Neural cell (in vitro differentiated cells): ENCODE measurements around the gene ANKRD60. TPM values are rescaled to one million over a fixed set of nuclear protein-coding genes. Genes with fewer than 3 reads are reported as not detected.

ENCODE experiments used
- H2AFZ ChIP-seq: fragments of 200-600, 300-800 bp; sonication (generic), shearing (Covaris generic); 2 replicates; pipeline ENCODE4 v1.6.0; 2014; ENCODE audit warnings: low read depth, mild to moderate bottlenecking, antibody characterized with exemption, low read length, moderate library complexity
- H3F3A ChIP-seq: fragments of 200-600 bp; shearing (Covaris generic); 2 replicates; pipeline ENCODE4 v1.6.1; 2016; ENCODE audit warnings: mild to moderate bottlenecking, moderate library complexity, mixed read lengths, antibody characterized with exemption, low read length; ENCODE audit not compliant: insufficient read depth, poor library complexity, severe bottlenecking
- H3K27ac ChIP-seq: fragments of 200-600, 300-800 bp; sonication (generic), shearing (Covaris generic); 2 replicates; pipeline ENCODE4 v1.5.1; 2014; ENCODE audit warnings: mild to moderate bottlenecking, low read length, moderate library complexity
- H3K27me3 ChIP-seq: fragments of 300-800, 200-600 bp; sonication (generic), shearing (Covaris generic); 2 replicates; pipeline ENCODE4 v1.6.0; 2014; ENCODE audit warnings: mild to moderate bottlenecking, low read depth, low read length, moderate library complexity; ENCODE audit not compliant: insufficient read depth
- H3K36me3 ChIP-seq: fragments of 300-800, 200-600 bp; sonication (generic), shearing (Covaris generic); 2 replicates; pipeline ENCODE4 v1.5.1; 2014; ENCODE audit warnings: mild to moderate bottlenecking, antibody characterized with exemption, low read length, moderate library complexity; ENCODE audit not compliant: insufficient read depth
- H3K4me2 ChIP-seq: fragments of 300-800, 200-600 bp; sonication (generic), shearing (Covaris generic); 2 replicates; pipeline ENCODE4 v1.6.0; 2014; ENCODE audit warnings: mild to moderate bottlenecking, low read length
- H3K4me3 ChIP-seq: fragments of 300-800, 200-600 bp; sonication (generic), shearing (Covaris generic); 2 replicates; pipeline ENCODE4 v1.5.1; 2014; ENCODE audit warnings: mild to moderate bottlenecking, low read length, moderate library complexity
- H3K79me2 ChIP-seq: fragments of 200-600 bp; shearing (Covaris generic); replicated peaks from 2 replicates; pipeline ENCODE4 v1.6.0; 2014; ENCODE audit warnings: mild to moderate bottlenecking, low read length, moderate library complexity; ENCODE audit not compliant: insufficient read depth
- H3K9ac ChIP-seq: fragments of 300-800, 200-600 bp; sonication (generic), shearing (Covaris generic); 2 replicates; pipeline ENCODE4 v1.6.1; 2016; ENCODE audit warnings: mild to moderate bottlenecking, low read length, mixed read lengths
- H3K9me2 ChIP-seq: fragments of 200-600 bp; shearing (Covaris generic); 2 replicates; pipeline ENCODE4 v1.6.1; 2016; ENCODE audit warnings: mild to moderate bottlenecking, low read length, mixed read lengths; ENCODE audit not compliant: insufficient read depth
- H3K9me3 ChIP-seq: fragments of 200-600, 300-800 bp; sonication (generic), shearing (Covaris generic); 2 replicates; pipeline ENCODE4 v1.6.1; 2016; ENCODE audit warnings: mild to moderate bottlenecking, mixed run types, low read length, moderate library complexity, mixed read lengths
- H4K20me1 ChIP-seq: fragments of 200-600 bp; shearing (Covaris generic); 2 replicates; pipeline ENCODE4 v1.6.1; 2016; ENCODE audit warnings: mild to moderate bottlenecking, mixed run types; ENCODE audit not compliant: insufficient read depth
- EP300 ChIP-seq: fragments of 450-650 bp; conservative IDR thresholded peaks from 2 replicates; pipeline ENCODE4 v1.6.1; 2014; ENCODE audit warnings: antibody characterized with exemption, mild to moderate bottlenecking, moderate library complexity; ENCODE audit not compliant: poor library complexity, severe bottlenecking
- EZH2 ChIP-seq: fragments of 200-600, 300-800 bp; shearing (Covaris generic), sonication (generic); IDR thresholded peaks from 2 replicates; pipeline ENCODE4 v1.6.1; 2014; ENCODE audit warnings: antibody characterized with exemption, low read length, borderline replicate concordance, mild to moderate bottlenecking; ENCODE audit not compliant: insufficient read depth, poor library complexity, severe bottlenecking
- MXI1 ChIP-seq: fragments of 450-650 bp; conservative IDR thresholded peaks from 2 replicates; pipeline ENCODE4 v1.6.1; 2014; ENCODE audit warnings: antibody characterized with exemption, mild to moderate bottlenecking; ENCODE audit not compliant: poor library complexity, severe bottlenecking
- POLR2AphosphoS5 ChIP-seq: IDR thresholded peaks from 2 replicates; pipeline ENCODE4 v1.6.1; 2012
- RAD21 ChIP-seq: fragments of 450-650 bp; conservative IDR thresholded peaks from 2 replicates; pipeline ENCODE4 v1.6.1; 2014; ENCODE audit warnings: antibody characterized with exemption, mild to moderate bottlenecking, moderate library complexity
- SMC3 ChIP-seq: fragments of 450-650 bp; conservative IDR thresholded peaks from 2 replicates; pipeline ENCODE4 v1.6.1; 2014; ENCODE audit warnings: antibody characterized with exemption, mild to moderate bottlenecking, moderate library complexity; ENCODE audit not compliant: poor library complexity
- TAF1 ChIP-seq: IDR thresholded peaks from 2 replicates; pipeline ENCODE4 v1.6.1; 2012; ENCODE audit warnings: low read depth
- polyA plus RNA-seq: library from polyadenylated mRNA; depleted of rRNA; stranded (reverse); fragments of >200 nt; gene quantifications from 2 replicates; pipeline ENCODE4 v1.2.3, GENCODE V29; 2014
- TF ChIP-seq, protein P1 (sequence below): fragments of 450-650 bp; IDR thresholded peaks from 2 replicates; pipeline ENCODE4 v1.5.1; 2014; ENCODE audit warnings: antibody characterized with exemption, mild to moderate bottlenecking, moderate library complexity; ENCODE audit not compliant: poor library complexity, severe bottlenecking
- TF ChIP-seq, protein P2 (sequence below): IDR thresholded peaks from 2 replicates; pipeline ENCODE4 v1.6.1; 2012; ENCODE audit warnings: borderline replicate concordance

The ANKRD60 gene
- polyA plus RNA-seq, 1 donor from 2014 or later = not detected

- Histone ChIP-seq H3K27ac (no peak overlapping the region), H3K9me3 (no peaks in the 10 kb centered on the region), H3K79me2 (no peaks in the 10 kb centered on the region)
Measured at GRCh38 chr20:58197185-58197469, 31.3 kb downstream of the ANKRD60 start.

GRCh38 chr20:58196402-58197184 is 31.9 kb downstream of the ANKRD60 start:
- Histone ChIP-seq H3F3A (no peaks in the 10 kb centered on the region), H2AFZ (no peak overlapping the region), H3K9me2 (no peaks in the 10 kb centered on the region), H3K27me3 (no peaks in the 10 kb centered on the region), H3K4me2 (no peak overlapping the region), H3K79me2 (no peaks in the 10 kb centered on the region), H3K9ac (no peak overlapping the region), H3K9me3 (no peaks in the 10 kb centered on the region), H3K4me3 (no peak overlapping the region), H3K36me3 (no peaks in the 10 kb centered on the region), H3K27ac (no peak overlapping the region), H4K20me1 (no peaks in the 10 kb centered on the region)
- TF ChIP-seq SMC3 (no peak), POLR2AphosphoS5 (no peak), RAD21 (no peak), EP300 (no peak)
- TF ChIP-seq, protein P1, sequence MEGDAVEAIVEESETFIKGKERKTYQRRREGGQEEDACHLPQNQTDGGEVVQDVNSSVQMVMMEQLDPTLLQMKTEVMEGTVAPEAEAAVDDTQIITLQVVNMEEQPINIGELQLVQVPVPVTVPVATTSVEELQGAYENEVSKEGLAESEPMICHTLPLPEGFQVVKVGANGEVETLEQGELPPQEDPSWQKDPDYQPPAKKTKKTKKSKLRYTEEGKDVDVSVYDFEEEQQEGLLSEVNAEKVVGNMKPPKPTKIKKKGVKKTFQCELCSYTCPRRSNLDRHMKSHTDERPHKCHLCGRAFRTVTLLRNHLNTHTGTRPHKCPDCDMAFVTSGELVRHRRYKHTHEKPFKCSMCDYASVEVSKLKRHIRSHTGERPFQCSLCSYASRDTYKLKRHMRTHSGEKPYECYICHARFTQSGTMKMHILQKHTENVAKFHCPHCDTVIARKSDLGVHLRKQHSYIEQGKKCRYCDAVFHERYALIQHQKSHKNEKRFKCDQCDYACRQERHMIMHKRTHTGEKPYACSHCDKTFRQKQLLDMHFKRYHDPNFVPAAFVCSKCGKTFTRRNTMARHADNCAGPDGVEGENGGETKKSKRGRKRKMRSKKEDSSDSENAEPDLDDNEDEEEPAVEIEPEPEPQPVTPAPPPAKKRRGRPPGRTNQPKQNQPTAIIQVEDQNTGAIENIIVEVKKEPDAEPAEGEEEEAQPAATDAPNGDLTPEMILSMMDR = no peak

More at GRCh38 chr20:58197185-58197469, 31.3 kb downstream of the ANKRD60 start:
- H3K27me3 ChIP-seq = no peaks in the 10 kb centered on the region
- H3K36me3 ChIP-seq = no peaks in the 10 kb centered on the region
- no peak for TF ChIP-seq SMC3
- TF ChIP-seq, protein P2, sequence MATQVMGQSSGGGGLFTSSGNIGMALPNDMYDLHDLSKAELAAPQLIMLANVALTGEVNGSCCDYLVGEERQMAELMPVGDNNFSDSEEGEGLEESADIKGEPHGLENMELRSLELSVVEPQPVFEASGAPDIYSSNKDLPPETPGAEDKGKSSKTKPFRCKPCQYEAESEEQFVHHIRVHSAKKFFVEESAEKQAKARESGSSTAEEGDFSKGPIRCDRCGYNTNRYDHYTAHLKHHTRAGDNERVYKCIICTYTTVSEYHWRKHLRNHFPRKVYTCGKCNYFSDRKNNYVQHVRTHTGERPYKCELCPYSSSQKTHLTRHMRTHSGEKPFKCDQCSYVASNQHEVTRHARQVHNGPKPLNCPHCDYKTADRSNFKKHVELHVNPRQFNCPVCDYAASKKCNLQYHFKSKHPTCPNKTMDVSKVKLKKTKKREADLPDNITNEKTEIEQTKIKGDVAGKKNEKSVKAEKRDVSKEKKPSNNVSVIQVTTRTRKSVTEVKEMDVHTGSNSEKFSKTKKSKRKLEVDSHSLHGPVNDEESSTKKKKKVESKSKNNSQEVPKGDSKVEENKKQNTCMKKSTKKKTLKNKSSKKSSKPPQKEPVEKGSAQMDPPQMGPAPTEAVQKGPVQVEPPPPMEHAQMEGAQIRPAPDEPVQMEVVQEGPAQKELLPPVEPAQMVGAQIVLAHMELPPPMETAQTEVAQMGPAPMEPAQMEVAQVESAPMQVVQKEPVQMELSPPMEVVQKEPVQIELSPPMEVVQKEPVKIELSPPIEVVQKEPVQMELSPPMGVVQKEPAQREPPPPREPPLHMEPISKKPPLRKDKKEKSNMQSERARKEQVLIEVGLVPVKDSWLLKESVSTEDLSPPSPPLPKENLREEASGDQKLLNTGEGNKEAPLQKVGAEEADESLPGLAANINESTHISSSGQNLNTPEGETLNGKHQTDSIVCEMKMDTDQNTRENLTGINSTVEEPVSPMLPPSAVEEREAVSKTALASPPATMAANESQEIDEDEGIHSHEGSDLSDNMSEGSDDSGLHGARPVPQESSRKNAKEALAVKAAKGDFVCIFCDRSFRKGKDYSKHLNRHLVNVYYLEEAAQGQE = no peak
- no peak for TF ChIP-seq TAF1
- TF ChIP-seq RAD21 = no peak
- TF ChIP-seq MXI1 = no peak
- TF ChIP-seq EP300 = no peak
- TF ChIP-seq, protein P1 = no peak
- no peak for TF ChIP-seq EZH2
- no peaks in the 10 kb centered on the region for H4K20me1 ChIP-seq
- no peak overlapping the region for H3K4me3 ChIP-seq
- H2AFZ ChIP-seq = no peak overlapping the region
- no peak overlapping the region for H3K4me2 ChIP-seq
- no peak overlapping the region for H3K9ac ChIP-seq
- no peaks in the 10 kb centered on the region for H3K9me2 ChIP-seq
- no peaks in the 10 kb centered on the region for H3F3A ChIP-seq
